Measurements from ENCODE around the gene NECTIN1.

NECTIN1 gene

GRCh38 chr11:119679346-119679745 lies 49.7 kb downstream of the NECTIN1 start:
- H3K36me3 ChIP-seq (replicated peaks) = no peaks in the 10 kb centered on the region
- H3K27ac ChIP-seq = no peak overlapping the region
- H3K27me3 ChIP-seq (replicated peaks) = no peaks in the 10 kb centered on the region
- TF ChIP-seq, protein P1, sequence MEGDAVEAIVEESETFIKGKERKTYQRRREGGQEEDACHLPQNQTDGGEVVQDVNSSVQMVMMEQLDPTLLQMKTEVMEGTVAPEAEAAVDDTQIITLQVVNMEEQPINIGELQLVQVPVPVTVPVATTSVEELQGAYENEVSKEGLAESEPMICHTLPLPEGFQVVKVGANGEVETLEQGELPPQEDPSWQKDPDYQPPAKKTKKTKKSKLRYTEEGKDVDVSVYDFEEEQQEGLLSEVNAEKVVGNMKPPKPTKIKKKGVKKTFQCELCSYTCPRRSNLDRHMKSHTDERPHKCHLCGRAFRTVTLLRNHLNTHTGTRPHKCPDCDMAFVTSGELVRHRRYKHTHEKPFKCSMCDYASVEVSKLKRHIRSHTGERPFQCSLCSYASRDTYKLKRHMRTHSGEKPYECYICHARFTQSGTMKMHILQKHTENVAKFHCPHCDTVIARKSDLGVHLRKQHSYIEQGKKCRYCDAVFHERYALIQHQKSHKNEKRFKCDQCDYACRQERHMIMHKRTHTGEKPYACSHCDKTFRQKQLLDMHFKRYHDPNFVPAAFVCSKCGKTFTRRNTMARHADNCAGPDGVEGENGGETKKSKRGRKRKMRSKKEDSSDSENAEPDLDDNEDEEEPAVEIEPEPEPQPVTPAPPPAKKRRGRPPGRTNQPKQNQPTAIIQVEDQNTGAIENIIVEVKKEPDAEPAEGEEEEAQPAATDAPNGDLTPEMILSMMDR (IDR thresholded peaks at IDR 0.05; ENCODE audit: low read depth, low read length, missing control alignments) = no peak
- no peak for DNase-seq
- H3K4me3 ChIP-seq (ENCODE audit: low read depth, low read length) = no peak overlapping the region
- in situ Hi-C loops (cut with HindIII; ENCODE audit: low pct_ligation_motif_present, low sequenced_read_pairs) = no loop called here

GRCh38 chr11:119678351-119678750 lies 50.6 kb downstream of the NECTIN1 start:
- TF ChIP-seq, protein P1 (IDR thresholded peaks at IDR 0.05; ENCODE audit: low read depth, low read length, missing control alignments) = no peak
- no peak for DNase-seq
- Histone ChIP-seq H3K27me3 (replicated peaks) (no peaks in the 10 kb centered on the region), H3K27ac (no peak overlapping the region), H3K4me3 (ENCODE audit: low read depth, low read length) (no peak overlapping the region), H3K36me3 (replicated peaks) (no peaks in the 10 kb centered on the region)
- in situ Hi-C loops (cut with HindIII; ENCODE audit: low pct_ligation_motif_present, low sequenced_read_pairs) = no loop called here

- H3K4me3 ChIP-seq (ENCODE audit: low read depth, low read length) = no peak overlapping the region
- H3K27ac ChIP-seq = no peak overlapping the region
- no peaks in the 10 kb centered on the region for H3K36me3 ChIP-seq (replicated peaks)
- in situ Hi-C loops (cut with HindIII; ENCODE audit: low pct_ligation_motif_present, low sequenced_read_pairs) = no loop called here
- TF ChIP-seq, protein P1 (IDR thresholded peaks at IDR 0.05; ENCODE audit: low read depth, low read length, missing control alignments) = no peak
- no peaks in the 10 kb centered on the region for H3K27me3 ChIP-seq (replicated peaks)
- DNase-seq = no peak
Measured at GRCh38 chr11:119677840-119678239, 51.2 kb downstream of the NECTIN1 start.

DNA sequence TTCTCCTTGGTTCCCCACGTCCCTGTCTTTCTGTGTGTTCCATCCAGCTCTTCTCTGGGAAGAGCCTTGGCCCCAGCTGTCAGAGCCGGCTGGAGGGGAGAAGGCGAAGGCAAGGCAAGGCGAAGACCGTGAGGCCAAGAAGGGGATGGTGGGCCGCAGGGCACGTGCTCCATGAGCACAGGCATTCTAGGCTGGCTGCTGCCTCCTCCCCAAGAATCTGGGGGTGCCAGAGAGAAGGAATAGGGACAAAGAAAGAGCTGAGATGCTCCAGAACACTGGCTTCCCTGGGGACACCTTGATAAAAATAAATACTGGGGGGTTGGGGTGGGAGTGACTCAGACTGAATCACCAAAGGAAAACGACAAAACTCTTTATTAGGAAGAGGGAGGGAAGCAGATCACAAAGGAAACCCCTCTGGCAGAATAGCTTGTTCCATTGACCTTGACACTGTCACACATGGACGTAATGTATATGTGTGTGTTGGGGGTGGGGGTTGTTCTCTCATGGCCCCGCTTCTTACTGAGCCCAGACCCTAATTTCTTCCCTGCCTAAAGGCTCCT lies 52.5 kb downstream of the NECTIN1 start:
- no peak overlapping the region for H3K4me3 ChIP-seq (ENCODE audit: low read depth, low read length)
- DNase-seq = peak; percentile 40
- in situ Hi-C loops (cut with HindIII; ENCODE audit: low pct_ligation_motif_present, low sequenced_read_pairs) = no loop called here
- H3K27me3 ChIP-seq (replicated peaks) = no peaks in the 10 kb centered on the region
- no peaks in the 10 kb centered on the region for H3K36me3 ChIP-seq (replicated peaks)
- H3K27ac ChIP-seq = no peak overlapping the region
- TF ChIP-seq, protein P1 (IDR thresholded peaks at IDR 0.05; ENCODE audit: low read depth, low read length, missing control alignments) = no peak

DNA sequence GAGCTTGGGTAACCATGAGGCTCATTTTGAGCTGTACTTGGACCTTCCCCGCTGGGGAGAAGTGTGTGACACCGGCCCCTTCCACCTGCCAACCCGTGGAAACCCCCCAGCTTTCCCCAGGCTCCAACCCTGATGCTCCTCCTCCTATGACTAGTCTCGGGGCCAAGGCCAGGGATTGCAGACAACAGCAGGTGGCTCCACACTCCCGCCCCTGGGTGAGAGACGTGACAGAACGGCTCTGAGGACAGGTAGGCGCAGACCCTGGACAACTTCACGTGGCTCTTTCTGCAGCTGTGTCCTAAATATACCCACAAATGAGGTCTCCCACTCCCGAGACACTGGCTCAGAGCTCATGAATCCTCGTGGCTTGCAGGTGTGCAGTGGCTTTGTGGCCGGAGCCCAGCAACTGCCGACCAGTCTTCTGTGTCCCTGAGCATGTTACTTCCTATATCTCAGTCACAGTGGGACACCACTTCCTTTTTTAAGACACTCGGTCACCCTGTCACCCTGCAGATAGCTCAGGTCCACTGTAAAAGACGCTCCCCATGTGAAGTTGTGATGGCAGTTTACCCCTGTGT lies 55.2 kb downstream of the NECTIN1 start:
- H3K36me3 ChIP-seq (replicated peaks) = no peaks in the 10 kb centered on the region
- no peak for DNase-seq
- no peak overlapping the region for H3K27ac ChIP-seq
- no peak overlapping the region for H3K4me3 ChIP-seq (ENCODE audit: low read depth, low read length)
- in situ Hi-C loops (cut with HindIII; ENCODE audit: low pct_ligation_motif_present, low sequenced_read_pairs) = no loop called here
- no peaks in the 10 kb centered on the region for H3K27me3 ChIP-seq (replicated peaks)
- TF ChIP-seq, protein P1 (IDR thresholded peaks at IDR 0.05; ENCODE audit: low read depth, low read length, missing control alignments) = no peak

All from brain microvascular endothelial cell (primary cell).